IgD-negative memory B cell (primary cell): ENCODE data around the gene SSBP2. TPM values are rescaled to one million over a fixed set of nuclear protein-coding genes. Genes with fewer than 3 reads are reported as not detected.
"Not testable (repeated sequence)": the region's sequence is repeated elsewhere in the genome, so short reads cannot be mapped to it uniquely, and the experiment has no call there.

Source experiments
- H3K27ac Mint-ChIP-seq, 3 donors: one replicate each; pipeline ENCODE4 v1.8.0; 2020 to 2022; ENCODE audit warnings: mild to moderate bottlenecking in 3 of 3, mixed read lengths in 3 of 3, moderate library complexity in 1 of 3
- H3K27me3 Mint-ChIP-seq: one replicate; pipeline ENCODE4 v1.8.0; 2021; ENCODE audit warnings: mixed read lengths
- H3K36me3 Mint-ChIP-seq: one replicate; pipeline ENCODE4 v1.8.0; 2020; ENCODE audit warnings: mild to moderate bottlenecking, mixed read lengths
- H3K4me1 Mint-ChIP-seq, 3 donors: one replicate each; pipeline ENCODE4 v1.8.0; 2020 to 2022; ENCODE audit warnings: mixed read lengths in 3 of 3, mild to moderate bottlenecking in 1 of 3
- H3K4me3 Mint-ChIP-seq, 4 donors: one replicate each; pipeline ENCODE4 v1.8.0; 2020 to 2022; ENCODE audit warnings: mild to moderate bottlenecking in 4 of 4, mixed read lengths in 4 of 4, moderate library complexity in 3 of 4
- H3K9me3 Mint-ChIP-seq, 3 donors: one replicate each; pipeline ENCODE4 v1.8.0; 2020 to 2021; ENCODE audit warnings: mixed read lengths in 3 of 3, mild to moderate bottlenecking in 1 of 3
- polyA plus RNA-seq: library from polyadenylated mRNA; unstranded; fragments of 300-500 nt; fragmentation: Illumina TruSeq; gene quantifications from one replicate; pipeline ENCODE4 v1.2.3, GENCODE V29; 2021

The SSBP2 gene
- polyA plus RNA-seq, 1 donor from 2014 or later: 35.8 TPM

- H3K4me3 Mint-ChIP-seq: no peak overlapping the region
- H3K27ac Mint-ChIP-seq: no peak overlapping the region
- peaks cover 3% of the 10 kb centered on the region for H3K36me3 Mint-ChIP-seq
- no peaks in the 10 kb centered on the region for H3K9me3 Mint-ChIP-seq
- peaks cover 13 to 46% (median 25%) of the 10 kb centered on the region in 3 donors for H3K4me1 Mint-ChIP-seq
- H3K27me3 Mint-ChIP-seq: no peaks in the 10 kb centered on the region
Measured at GRCh38 chr5:81729276-81729675, 21.6 kb downstream of the SSBP2 start.

GRCh38 chr5:81728301-81728700, 22.6 kb downstream of the SSBP2 start:
- Mint-ChIP-seq H3K27me3 (no peaks in the 10 kb centered on the region), H3K36me3 (peaks cover 3% of the 10 kb centered on the region), H3K4me1 (peaks cover 13 to 43% (median 15%) of the 10 kb centered on the region in 3 donors), H3K4me3 (no peak overlapping the region), H3K27ac (no peak overlapping the region), H3K9me3 (no peaks in the 10 kb centered on the region)

GRCh38 chr5:81726297-81726696, 24.6 kb downstream of the SSBP2 start:
- Mint-ChIP-seq H3K4me3 (no peak overlapping the region), H3K36me3 (peaks cover 3% of the 10 kb centered on the region), H3K27ac (no peak overlapping the region), H3K4me1 (peaks cover 13 to 46% (median 13%) of the 10 kb centered on the region in 3 donors), H3K9me3 (no peaks in the 10 kb centered on the region), H3K27me3 (no peaks in the 10 kb centered on the region)

- Mint-ChIP-seq H3K4me3 (no peak overlapping the region), H3K4me1 (peaks cover 15 to 48% (median 25%) of the 10 kb centered on the region in 3 donors), H3K9me3 (no peaks in the 10 kb centered on the region), H3K27ac (no peak overlapping the region), H3K36me3 (peaks cover 3% of the 10 kb centered on the region), H3K27me3 (no peaks in the 10 kb centered on the region)
Measured at GRCh38 chr5:81724571-81724970, 26.3 kb downstream of the SSBP2 start.

- Mint-ChIP-seq H3K9me3 (no peaks in the 10 kb centered on the region), H3K4me1 (peaks cover 15 to 50% (median 28%) of the 10 kb centered on the region in 3 donors), H3K27me3 (no peaks in the 10 kb centered on the region), H3K4me3 (no peak overlapping the region), H3K27ac (no peak overlapping the region), H3K36me3 (peaks cover 3% of the 10 kb centered on the region)
Measured at GRCh38 chr5:81724108-81724507, 26.8 kb downstream of the SSBP2 start.

DNA sequence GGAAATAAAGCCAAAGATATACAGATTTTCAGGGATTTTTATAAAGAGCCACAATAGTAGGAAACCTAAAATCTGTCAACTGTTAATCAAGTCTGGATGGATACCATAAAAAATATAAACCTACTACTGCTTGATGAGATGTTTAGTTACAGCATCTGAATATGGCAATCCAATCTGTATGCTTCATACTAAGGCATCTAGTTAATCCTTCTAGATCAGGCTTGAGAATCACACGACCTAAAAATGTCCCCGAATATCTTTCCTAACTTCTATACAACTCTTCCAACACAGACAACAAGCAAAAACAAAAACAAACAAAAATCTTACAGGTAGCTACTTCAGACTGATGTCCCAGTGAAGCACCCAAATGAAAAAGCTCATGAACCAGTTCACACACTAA, 29.8 kb downstream of the SSBP2 start:
- Mint-ChIP-seq H3K4me3 (no peak overlapping the region), H3K4me1 (peaks cover 20 to 50% (median 30%) of the 10 kb centered on the region in 3 donors), H3K27ac (no peak overlapping the region), H3K27me3 (no peaks in the 10 kb centered on the region), H3K36me3 (peaks cover 3% of the 10 kb centered on the region), H3K9me3 (no peaks in the 10 kb centered on the region)

DNA sequence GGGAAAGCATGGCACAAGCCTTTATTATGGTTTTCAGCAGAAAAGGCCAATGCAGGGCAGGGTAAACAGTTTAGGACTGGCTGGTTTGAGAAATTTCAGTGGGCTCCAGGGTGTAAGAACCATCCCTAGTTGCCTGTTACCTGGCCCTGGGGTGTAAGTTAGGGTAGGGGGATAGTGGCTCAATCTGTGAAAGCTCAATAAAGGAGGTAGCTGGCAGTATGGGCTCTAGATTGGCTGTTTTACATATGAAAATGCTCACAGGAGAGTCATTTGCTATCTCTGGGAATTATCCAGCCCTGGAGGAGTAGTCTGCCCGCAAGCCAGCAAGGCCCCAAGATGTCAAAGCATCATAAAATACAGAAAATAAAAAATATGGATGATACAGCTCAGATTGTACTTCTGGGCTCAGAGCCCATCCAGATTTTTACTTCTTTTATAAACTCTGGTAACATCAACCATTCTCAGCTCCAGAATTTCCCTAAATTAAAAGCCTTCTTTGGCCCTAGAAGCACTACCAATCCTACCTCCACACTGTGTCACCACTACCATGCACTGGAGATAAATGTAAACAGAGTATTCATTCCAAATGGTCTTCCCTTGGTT, 31.1 kb downstream of the SSBP2 start:
- Mint-ChIP-seq H3K27ac (no peak overlapping the region), H3K36me3 (peaks cover under 1% of the 10 kb centered on the region), H3K9me3 (peaks cover 0 to 1% (median 0%) of the 10 kb centered on the region in 3 donors), H3K4me3 (no peak overlapping the region), H3K27me3 (no peaks in the 10 kb centered on the region), H3K4me1 (peaks cover 14 to 40% (median 29%) of the 10 kb centered on the region in 3 donors)

DNA sequence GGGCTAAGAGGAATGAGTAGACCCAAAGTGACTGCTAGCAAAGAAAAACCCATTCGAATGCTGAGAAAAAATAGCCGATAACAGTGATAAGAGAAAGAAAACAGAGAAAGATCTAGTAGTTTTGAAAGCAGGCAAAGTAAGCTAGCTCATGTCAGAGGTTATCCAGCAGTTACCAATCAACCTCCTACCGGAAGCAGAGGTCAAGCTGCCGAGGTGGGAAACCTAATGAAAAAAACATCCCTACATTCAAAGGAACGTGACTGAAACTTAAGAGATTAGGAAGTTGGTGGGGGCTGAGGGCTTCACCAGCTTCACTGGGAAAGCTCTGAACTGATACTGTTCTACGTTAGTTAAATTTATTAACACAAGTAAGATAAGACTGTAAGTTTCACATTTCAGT, 32.6 kb downstream of the SSBP2 start:
- Mint-ChIP-seq H3K27me3 (no peaks in the 10 kb centered on the region), H3K36me3 (peaks cover 1% of the 10 kb centered on the region), H3K4me3 (no peak overlapping the region), H3K4me1 (peaks cover 14 to 31% (median 29%) of the 10 kb centered on the region in 3 donors), H3K27ac (peak overlapping the region in 1 of 3 donors; percentile 21), H3K9me3 (peaks cover 0 to 1% (median 0%) of the 10 kb centered on the region in 3 donors)

GRCh38 chr5:81717860-81718259, 33.0 kb downstream of the SSBP2 start:
- Mint-ChIP-seq H3K27ac (peak overlapping the region in 2 of 3 donors; percentile 10 to 21), H3K4me3 (no peak overlapping the region), H3K9me3 (peaks cover 0 to 1% (median 0%) of the 10 kb centered on the region in 3 donors), H3K36me3 (peaks cover 1% of the 10 kb centered on the region), H3K4me1 (peaks cover 14 to 30% (median 29%) of the 10 kb centered on the region in 3 donors), H3K27me3 (no peaks in the 10 kb centered on the region)

DNA sequence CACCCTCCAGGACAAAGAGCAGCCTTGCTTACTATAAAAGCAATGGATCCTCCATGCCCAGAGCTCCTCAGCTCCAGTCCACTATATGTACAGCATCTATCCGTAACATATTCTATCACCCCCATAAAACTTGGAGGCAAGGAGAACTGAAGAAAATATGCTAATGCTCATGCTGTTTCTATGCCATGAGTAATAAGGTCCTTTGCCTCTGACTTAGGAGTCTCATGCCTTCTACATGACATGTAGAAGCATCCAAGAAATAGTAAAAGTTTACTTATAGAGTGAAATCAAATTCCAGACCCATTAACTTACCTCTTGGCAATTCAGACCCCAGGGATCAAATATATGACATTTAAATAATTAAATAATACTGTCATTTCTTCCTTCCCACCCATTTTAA, 33.7 kb downstream of the SSBP2 start:
- peaks cover 12 to 28% (median 25%) of the 10 kb centered on the region in 3 donors for H3K4me1 Mint-ChIP-seq
- H3K4me3 Mint-ChIP-seq: no peak overlapping the region
- H3K27ac Mint-ChIP-seq: no peak overlapping the region
- H3K27me3 Mint-ChIP-seq: no peaks in the 10 kb centered on the region
- peaks cover 1% of the 10 kb centered on the region for H3K36me3 Mint-ChIP-seq
- H3K9me3 Mint-ChIP-seq: peaks cover 0 to 1% (median 0%) of the 10 kb centered on the region in 3 donors

DNA sequence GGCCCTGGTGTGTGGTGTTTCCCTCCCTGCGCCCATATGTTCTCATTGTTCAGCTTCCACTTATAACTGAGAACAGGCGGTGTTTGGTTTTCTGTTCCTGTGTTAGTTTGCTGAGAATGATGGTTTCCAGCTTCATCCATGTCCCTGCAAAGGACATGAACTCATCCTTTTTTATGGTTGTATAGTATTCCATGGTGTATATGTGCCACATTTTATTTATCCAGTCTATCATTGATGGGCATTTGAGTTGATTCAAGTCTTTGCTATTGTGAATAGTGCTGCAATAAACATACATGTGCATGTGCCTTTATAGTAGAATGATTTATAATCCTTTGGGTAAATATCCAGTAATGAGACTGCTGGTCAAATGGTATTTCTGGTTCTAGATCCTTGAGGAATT, 36.8 kb downstream of the SSBP2 start:
- H3K27ac Mint-ChIP-seq, H3K27me3 Mint-ChIP-seq, H3K9me3 Mint-ChIP-seq, H3K36me3 Mint-ChIP-seq, H3K4me3 Mint-ChIP-seq: not testable (repeated sequence)
- H3K4me1 Mint-ChIP-seq: peaks cover 11 to 23% (median 16%) of the 10 kb centered on the region in 3 donors

DNA sequence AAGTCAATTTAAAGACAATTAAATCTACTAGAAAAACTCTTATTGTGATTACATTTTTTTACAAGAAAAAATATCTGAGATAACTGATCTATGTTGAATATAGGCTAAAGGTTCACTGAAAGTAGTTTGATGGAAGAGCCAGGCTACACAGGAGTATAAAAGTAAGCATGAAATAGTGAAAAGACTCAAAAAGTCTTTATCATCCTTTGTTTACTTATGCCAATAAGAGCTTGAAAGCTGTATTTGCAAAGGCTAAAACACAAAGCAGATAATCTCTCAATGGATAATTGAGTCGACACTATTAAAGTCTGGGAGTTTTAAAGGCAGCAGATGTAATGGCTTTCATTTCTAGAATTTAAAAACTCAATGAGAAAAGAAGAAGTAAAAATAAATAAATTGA, 42.0 kb downstream of the SSBP2 start:
- peaks cover 10 to 19% (median 12%) of the 10 kb centered on the region in 3 donors for H3K4me1 Mint-ChIP-seq
- H3K27ac Mint-ChIP-seq: no peak overlapping the region
- peaks cover 0 to 4% (median 0%) of the 10 kb centered on the region in 3 donors for H3K9me3 Mint-ChIP-seq
- no peaks in the 10 kb centered on the region for H3K27me3 Mint-ChIP-seq
- H3K4me3 Mint-ChIP-seq: no peak overlapping the region
- no peaks in the 10 kb centered on the region for H3K36me3 Mint-ChIP-seq

GRCh38 chr5:81703840-81704239, 47.1 kb downstream of the SSBP2 start:
- peaks cover 0 to 16% (median 5%) of the 10 kb centered on the region in 3 donors for H3K9me3 Mint-ChIP-seq
- no peak overlapping the region for H3K4me3 Mint-ChIP-seq
- H3K27me3 Mint-ChIP-seq: no peaks in the 10 kb centered on the region
- H3K36me3 Mint-ChIP-seq: peaks cover 4% of the 10 kb centered on the region
- H3K4me1 Mint-ChIP-seq: peaks cover 6 to 16% (median 9%) of the 10 kb centered on the region in 3 donors
- H3K27ac Mint-ChIP-seq: no peak overlapping the region

- Mint-ChIP-seq H3K4me3 (no peak overlapping the region), H3K27me3 (no peaks in the 10 kb centered on the region), H3K4me1 (peaks cover 13 to 24% (median 14%) of the 10 kb centered on the region in 3 donors), H3K27ac (no peak overlapping the region), H3K36me3 (peaks cover 5% of the 10 kb centered on the region), H3K9me3 (peaks cover 0 to 12% (median 5%) of the 10 kb centered on the region in 3 donors)
Measured at GRCh38 chr5:81700166-81700565, 50.7 kb downstream of the SSBP2 start.

- no peak overlapping the region for H3K27ac Mint-ChIP-seq
- no peaks in the 10 kb centered on the region for H3K27me3 Mint-ChIP-seq
- no peak overlapping the region for H3K4me3 Mint-ChIP-seq
- H3K4me1 Mint-ChIP-seq: peaks cover 14 to 24% (median 14%) of the 10 kb centered on the region in 3 donors
- peaks cover 0 to 12% (median 5%) of the 10 kb centered on the region in 3 donors for H3K9me3 Mint-ChIP-seq
- H3K36me3 Mint-ChIP-seq: peaks cover 5% of the 10 kb centered on the region
Measured at GRCh38 chr5:81698813-81699212, 52.1 kb downstream of the SSBP2 start.
